Gastrocnemius medialis (tissue), 4 donors: ENCODE results near the gene SV2C. TPM values are rescaled to one million over a fixed set of nuclear protein-coding genes. Genes with fewer than 3 reads are reported as not detected.
"Not testable (repeated sequence)": the region's sequence is repeated elsewhere in the genome, so short reads cannot be mapped to it uniquely, and the experiment has no call there.

ENCODE experiments used
- ATAC-seq, 2 donors: fragments of 150-250 bp; one replicate each; pipeline ENCODE4 v1.9.1; 2016
- DNase-seq, 2 donors: peaks; one replicate each; pipeline ENCODE4 v3.0.0-alpha.2; 2019
- H3K27ac ChIP-seq, 4 donors: fragments of 200-600 bp; sonication (generic); 1 replicate in 1 of 4; 2 replicates in 3 of 4; pipeline ENCODE4 v1.5.1; 2016 to 2018; ENCODE audit warnings: mild to moderate bottlenecking in 2 of 4, moderate library complexity in 1 of 4
- H3K27me3 ChIP-seq, 3 donors: fragments of 200-600 bp; sonication (generic) in 2 of 3; 1 replicate in 1 of 3; 2 replicates in 2 of 3; pipeline versions ENCODE4 v1.5.1 to v1.6.0; 2016 to 2019; ENCODE audit warnings: mild to moderate bottlenecking in 1 of 3, moderate library complexity in 1 of 3
- H3K36me3 ChIP-seq, 2 donors: fragments of 200-600 bp; sonication (generic) in 1 of 2; one replicate each; pipeline ENCODE4 v1.5.1; 2017 to 2018
- H3K4me1 ChIP-seq, 2 donors: fragments of 200-600 bp; sonication (generic) in 1 of 2; one replicate each; pipeline ENCODE4 v1.5.1; 2016 to 2017; ENCODE audit warnings: mild to moderate bottlenecking in 2 of 2
- H3K4me3 ChIP-seq, 4 donors: fragments of 200-600 bp; sonication (generic) in 3 of 4; 1 replicate in 1 of 4; 2 replicates in 3 of 4; pipeline ENCODE4 v1.5.1; 2016 to 2019; ENCODE audit warnings: mild to moderate bottlenecking in 2 of 4
- H3K9me3 ChIP-seq, 3 donors: fragments of 200-600 bp; sonication (generic) in 2 of 3; 1 replicate in 1 of 3; 2 replicates in 2 of 3; pipeline ENCODE4 v1.5.1; 2016 to 2019
- POLR2A ChIP-seq, 2 donors: fragments of 450-650 bp; IDR thresholded peaks; one replicate each; pipeline ENCODE4 v1.6.1; 2017; ENCODE audit warnings: antibody characterized with exemption in 2 of 2, mild to moderate bottlenecking in 2 of 2, moderate library complexity in 2 of 2
- in situ Hi-C, 4 donors: fragments of 200-750 bp; cut with MboI; loops; one replicate each; pipeline versions ENCODE4 v1.15.0 to v1.8.0; 2017; ENCODE audit warnings: low sequenced_read_pairs in 4 of 4
- intact Hi-C: fragments of 100-400 bp; cut with DNase I; formaldehyde crosslinking; loops from one replicate; pipeline ENCODE4 v1.15.1; 2023; ENCODE audit warnings: low total_unique reads
- total RNA-seq, 4 donors: library from RNA; depleted of rRNA; stranded (reverse); fragments of >200 nt; gene quantifications; one replicate each; pipeline versions ENCODE4 v1.1.0 to v1.2.3, GENCODE V29; 2016
- TF ChIP-seq, protein P1 (sequence below), 5 experiments: fragments of 450-650 bp in 3 of 5; fragments of 200-600 bp in 2 of 5; sonication (generic) in 2 of 5; IDR thresholded peaks in 4 of 5; conservative IDR thresholded peaks in 1 of 5; 1 replicate in 4 of 5; 2 replicates in 1 of 5; pipeline ENCODE4 v1.5.1; 2016 to 2019; ENCODE audit warnings: antibody characterized with exemption in 5 of 5, mild to moderate bottlenecking in 3 of 5, moderate library complexity in 3 of 5

The SV2C gene
- total RNA-seq, 4 donors from 2014 or later, result not detected

DNA sequence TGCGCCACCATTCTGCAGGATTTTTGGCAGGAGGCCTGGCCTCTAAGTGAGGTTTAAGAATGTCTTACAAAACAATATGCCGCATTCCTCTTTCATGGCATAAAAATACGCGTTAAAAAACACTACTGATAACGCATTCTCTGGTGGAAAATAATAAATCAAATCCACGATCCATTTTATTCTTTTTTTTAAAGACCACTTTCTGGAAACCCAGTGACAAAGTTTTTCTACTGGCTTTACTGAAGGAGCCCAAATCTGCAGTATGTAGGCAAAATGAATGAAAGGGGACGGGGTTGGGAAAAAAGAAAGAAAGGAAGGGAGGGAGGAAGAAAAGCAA lies 2.0 kb downstream of the SV2C start:
- H3K9me3 ChIP-seq, result no peaks in the 10 kb centered on the region
- H3K4me3 ChIP-seq, result no peak overlapping the region
- DNase-seq (no peak), ATAC-seq (no peak)
- H3K27me3 ChIP-seq, result peaks cover 24 to 53% (median 35%) of the 10 kb centered on the region in 3 donors
- H3K36me3 ChIP-seq, result no peaks in the 10 kb centered on the region
- H3K27ac ChIP-seq, result no peak overlapping the region
- intact Hi-C loops, result no loop called here
- in situ Hi-C loops, result no loop called here
- no peak for TF ChIP-seq POLR2A (IDR thresholded peaks at IDR 0.05)
- TF ChIP-seq, protein P1, sequence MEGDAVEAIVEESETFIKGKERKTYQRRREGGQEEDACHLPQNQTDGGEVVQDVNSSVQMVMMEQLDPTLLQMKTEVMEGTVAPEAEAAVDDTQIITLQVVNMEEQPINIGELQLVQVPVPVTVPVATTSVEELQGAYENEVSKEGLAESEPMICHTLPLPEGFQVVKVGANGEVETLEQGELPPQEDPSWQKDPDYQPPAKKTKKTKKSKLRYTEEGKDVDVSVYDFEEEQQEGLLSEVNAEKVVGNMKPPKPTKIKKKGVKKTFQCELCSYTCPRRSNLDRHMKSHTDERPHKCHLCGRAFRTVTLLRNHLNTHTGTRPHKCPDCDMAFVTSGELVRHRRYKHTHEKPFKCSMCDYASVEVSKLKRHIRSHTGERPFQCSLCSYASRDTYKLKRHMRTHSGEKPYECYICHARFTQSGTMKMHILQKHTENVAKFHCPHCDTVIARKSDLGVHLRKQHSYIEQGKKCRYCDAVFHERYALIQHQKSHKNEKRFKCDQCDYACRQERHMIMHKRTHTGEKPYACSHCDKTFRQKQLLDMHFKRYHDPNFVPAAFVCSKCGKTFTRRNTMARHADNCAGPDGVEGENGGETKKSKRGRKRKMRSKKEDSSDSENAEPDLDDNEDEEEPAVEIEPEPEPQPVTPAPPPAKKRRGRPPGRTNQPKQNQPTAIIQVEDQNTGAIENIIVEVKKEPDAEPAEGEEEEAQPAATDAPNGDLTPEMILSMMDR (IDR thresholded peaks at IDR 0.05 in 4 of 5, conservative IDR thresholded peaks at IDR 0.05 in 1 of 5), result no peak
- no peaks in the 10 kb centered on the region for H3K4me1 ChIP-seq

DNA sequence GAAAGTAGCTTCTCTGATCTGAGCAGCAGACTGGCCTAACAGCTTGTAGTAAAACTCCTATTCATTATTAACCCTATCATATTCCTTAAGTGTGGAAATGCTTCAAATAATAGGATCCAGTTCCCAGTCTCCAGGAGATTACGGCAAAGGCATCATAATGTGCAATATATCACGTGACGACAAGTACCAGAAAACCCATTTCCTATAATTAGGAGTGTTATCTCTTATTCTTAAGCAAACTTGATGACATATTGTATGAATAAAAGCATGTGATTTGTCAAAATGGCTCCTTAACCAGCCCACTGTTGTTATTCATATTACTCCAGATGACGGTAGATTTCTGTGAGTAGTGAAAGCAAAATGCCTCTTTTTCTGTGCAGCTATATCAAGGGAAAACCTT lies 2.9 kb downstream of the SV2C start:
- Histone ChIP-seq H3K36me3 (no peaks in the 10 kb centered on the region), H3K4me3 (no peak overlapping the region), H3K27ac (no peak overlapping the region), H3K4me1 (no peaks in the 10 kb centered on the region), H3K27me3 (peaks cover 24 to 48% (median 35%) of the 10 kb centered on the region in 3 donors), H3K9me3 (no peaks in the 10 kb centered on the region)
- in situ Hi-C loops, result no loop called here
- ATAC-seq (no peak), DNase-seq (no peak)
- intact Hi-C loops, result no loop called here
- TF ChIP-seq, protein P1 (IDR thresholded peaks at IDR 0.05 in 4 of 5, conservative IDR thresholded peaks at IDR 0.05 in 1 of 5), result no peak
- no peak for TF ChIP-seq POLR2A (IDR thresholded peaks at IDR 0.05)

DNA sequence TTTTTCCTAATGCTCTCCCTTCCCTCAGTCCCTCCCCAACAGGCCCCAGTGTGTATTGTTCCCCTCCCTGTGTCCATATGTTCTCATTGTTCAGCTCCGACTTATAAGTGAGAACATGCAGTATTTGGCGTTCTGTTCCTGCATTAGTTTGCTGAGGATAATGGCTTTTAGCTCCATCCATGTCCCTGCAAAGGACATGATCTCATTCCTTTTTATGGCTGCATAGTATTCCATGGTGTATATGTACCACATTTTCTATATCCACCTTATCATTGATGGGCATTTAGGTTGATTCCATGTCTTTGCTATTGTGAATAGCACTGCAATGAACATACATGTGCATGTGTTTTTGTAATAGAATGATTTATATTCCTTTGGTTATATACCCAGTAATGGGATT lies 6.0 kb downstream of the SV2C start:
- peaks cover 11 to 21% (median 18%) of the 10 kb centered on the region in 3 donors for H3K27me3 ChIP-seq
- H3K9me3 ChIP-seq, H3K4me1 ChIP-seq, ATAC-seq, in situ Hi-C loops, DNase-seq, intact Hi-C loops, H3K4me3 ChIP-seq, H3K27ac ChIP-seq, H3K36me3 ChIP-seq: not testable (repeated sequence)

DNA sequence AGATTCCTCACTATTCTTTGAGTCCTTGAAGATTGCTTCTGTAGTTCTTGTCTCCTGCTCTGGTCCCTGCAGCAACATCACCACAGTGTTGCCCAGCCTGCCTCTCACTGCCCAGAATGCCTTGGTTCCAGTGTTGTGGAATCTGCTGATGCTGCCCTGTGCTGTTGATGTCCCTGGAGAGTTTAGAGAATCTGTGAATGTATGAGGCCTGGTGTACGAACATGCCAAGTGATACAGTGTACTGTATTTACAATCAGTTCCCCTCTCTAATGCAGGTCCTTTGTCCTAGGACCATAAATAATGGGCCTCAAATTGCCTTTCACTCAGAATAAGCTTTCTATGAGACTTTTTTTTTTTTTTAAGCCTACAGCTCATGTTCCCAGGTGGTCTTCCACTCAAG lies 8.2 kb downstream of the SV2C start:
- Histone ChIP-seq H3K27ac (no peak overlapping the region), H3K4me1 (no peaks in the 10 kb centered on the region), H3K9me3 (no peaks in the 10 kb centered on the region), H3K27me3 (peaks cover 0 to 3% (median 0%) of the 10 kb centered on the region in 3 donors), H3K4me3 (no peak overlapping the region), H3K36me3 (no peaks in the 10 kb centered on the region)
- no peak for TF ChIP-seq POLR2A (IDR thresholded peaks at IDR 0.05)
- TF ChIP-seq, protein P1 (IDR thresholded peaks at IDR 0.05 in 4 of 5, conservative IDR thresholded peaks at IDR 0.05 in 1 of 5), result no peak
- ATAC-seq (no peak), DNase-seq (no peak)
- in situ Hi-C loops (no loop called here), intact Hi-C loops (no loop called here)

DNA sequence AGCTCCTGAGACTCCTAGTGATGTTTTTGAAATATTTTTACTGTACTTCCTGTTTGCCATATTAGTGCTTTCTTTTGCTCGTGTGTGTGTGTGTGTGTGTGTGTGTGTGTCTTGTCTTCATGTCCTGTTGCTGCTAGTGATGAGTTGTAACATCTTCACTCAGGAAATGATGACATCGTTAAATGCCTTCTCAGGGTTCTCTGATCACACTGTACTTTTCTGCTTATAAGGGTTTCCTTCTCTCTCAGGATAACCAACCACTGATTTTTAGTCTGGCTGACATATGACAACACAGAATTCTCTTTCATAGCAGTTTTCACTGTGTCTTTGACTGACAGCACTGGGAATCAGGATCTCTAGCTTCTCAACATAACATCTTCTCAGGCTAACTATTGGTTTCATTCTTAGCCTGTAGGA lies 16.1 kb downstream of the SV2C start:
- intact Hi-C loops, result no loop called here
- Histone ChIP-seq H3K36me3 (no peaks in the 10 kb centered on the region), H3K4me3 (no peak overlapping the region), H3K27ac (no peak overlapping the region), H3K27me3 (no peaks in the 10 kb centered on the region), H3K9me3 (no peaks in the 10 kb centered on the region), H3K4me1 (no peaks in the 10 kb centered on the region)
- in situ Hi-C loops, result no loop called here
- DNase-seq, result no peak
- no peak for ATAC-seq
- TF ChIP-seq POLR2A (IDR thresholded peaks at IDR 0.05), result no peak
- TF ChIP-seq, protein P1 (IDR thresholded peaks at IDR 0.05 in 4 of 5, conservative IDR thresholded peaks at IDR 0.05 in 1 of 5), result no peak
